Activated effector memory CD4-positive, alpha-beta T cell treated with Interleukin-2 at 50 U/mL for 16 hours (primary cell): Measurements from ENCODE around the gene QPCT.

Source experiments
- DNase-seq: peaks from one replicate; pipeline ENCODE4 v3.0.0-alpha.2; 2020

QPCT gene

GRCh38 chr2:37325625-37326071 lies 18.8 kb upstream of the QPCT start:
- DNase-seq = no peak

DNA sequence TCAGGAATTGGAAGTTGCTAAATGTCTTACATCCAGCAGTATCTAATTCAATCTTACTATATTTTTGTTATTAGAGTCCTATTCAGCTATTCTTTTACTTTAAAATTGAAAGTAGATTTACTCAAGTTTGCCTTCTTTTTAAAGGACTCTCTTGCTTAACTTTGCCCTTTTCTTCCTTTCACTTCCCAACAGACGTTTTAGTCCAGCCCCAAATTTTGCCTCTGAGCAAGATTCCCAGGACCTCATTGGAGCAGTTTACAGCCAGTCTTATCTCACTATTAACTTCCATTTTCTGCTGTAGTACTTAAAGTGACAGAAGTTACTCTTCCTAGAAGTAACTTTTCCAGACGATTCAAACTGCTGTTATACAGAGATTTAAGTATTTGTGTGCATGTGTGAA lies 18.1 kb upstream of the QPCT start:
- no peak for DNase-seq

DNA sequence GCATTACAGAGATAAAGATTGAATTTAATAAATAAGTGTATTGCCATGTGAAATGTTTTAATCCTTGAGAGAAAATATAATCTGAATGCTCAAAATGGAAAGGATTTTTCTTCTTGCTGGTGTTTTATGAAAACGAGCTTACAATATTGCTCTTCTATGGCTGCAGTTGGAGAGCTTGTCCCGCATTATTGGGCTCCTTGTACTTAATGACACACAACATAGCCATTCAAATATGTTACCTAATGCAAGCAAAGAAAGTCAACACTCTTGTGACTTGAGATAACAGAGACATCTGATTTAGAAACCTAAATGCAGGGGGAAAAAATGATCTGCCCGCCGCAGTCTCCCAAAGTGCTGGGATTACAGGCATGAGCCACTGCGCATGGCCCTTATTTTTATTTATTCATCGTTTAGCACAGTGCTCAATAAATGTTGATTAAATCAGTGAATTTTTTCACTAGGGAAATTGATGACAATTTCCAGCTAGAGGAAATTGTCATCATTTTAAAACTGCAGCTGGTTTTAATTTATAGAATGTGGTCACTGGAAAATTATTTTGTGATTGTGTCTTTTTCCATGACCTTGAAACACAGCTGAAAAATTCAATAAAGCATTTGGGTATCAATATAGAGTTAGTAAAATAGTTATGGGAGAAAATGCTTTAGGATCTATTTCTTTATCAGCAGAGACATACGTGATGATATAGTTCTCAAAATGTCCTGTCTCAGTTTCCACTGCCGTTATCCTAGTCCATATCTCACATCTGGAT lies 17.4 kb upstream of the QPCT start:
- no peak for DNase-seq

GRCh38 chr2:37330681-37331080 lies 13.7 kb upstream of the QPCT start:
- no peak for DNase-seq

DNA sequence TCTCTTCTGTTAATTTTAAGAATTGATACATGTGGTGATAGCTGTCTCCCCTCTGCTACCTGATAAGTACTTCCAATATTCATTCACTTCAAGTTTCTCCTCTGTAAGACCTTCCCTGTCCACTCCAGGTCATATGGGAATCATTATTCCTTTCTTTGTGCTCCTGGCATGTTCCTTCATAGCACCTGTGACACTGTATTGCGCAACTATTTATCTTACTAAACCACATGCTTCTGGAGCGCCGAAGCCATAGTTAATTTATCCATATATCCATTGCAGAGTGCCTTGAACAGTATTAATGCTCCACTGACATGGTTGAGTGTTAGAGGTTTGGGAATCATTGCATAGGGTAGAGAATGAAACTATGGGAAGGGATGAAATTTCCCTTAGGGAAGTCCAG lies 11.9 kb upstream of the QPCT start:
- DNase-seq = no peak

DNA sequence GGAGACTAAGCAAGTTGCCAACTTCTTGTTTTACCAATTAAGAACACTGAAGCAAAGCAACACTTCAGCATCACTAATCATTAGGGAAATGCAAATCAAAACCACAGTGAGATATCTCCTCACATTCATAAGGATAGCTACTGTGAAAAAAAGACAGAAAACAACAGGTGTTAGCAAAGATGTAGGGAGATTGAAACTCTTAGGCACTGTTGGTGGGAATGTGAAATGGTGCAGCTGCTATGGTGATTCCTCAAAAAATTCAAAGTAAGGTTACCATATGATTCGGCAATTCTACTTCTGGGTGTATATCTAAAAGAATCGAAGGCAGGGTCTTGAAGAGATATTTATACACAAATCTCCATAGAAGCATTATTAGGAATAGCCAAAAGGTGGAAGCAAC lies 11.2 kb upstream of the QPCT start:
- no peak for DNase-seq

- no peak for DNase-seq
Observed at GRCh38 chr2:37335604-37336003, 8.8 kb upstream of the QPCT start.

DNA sequence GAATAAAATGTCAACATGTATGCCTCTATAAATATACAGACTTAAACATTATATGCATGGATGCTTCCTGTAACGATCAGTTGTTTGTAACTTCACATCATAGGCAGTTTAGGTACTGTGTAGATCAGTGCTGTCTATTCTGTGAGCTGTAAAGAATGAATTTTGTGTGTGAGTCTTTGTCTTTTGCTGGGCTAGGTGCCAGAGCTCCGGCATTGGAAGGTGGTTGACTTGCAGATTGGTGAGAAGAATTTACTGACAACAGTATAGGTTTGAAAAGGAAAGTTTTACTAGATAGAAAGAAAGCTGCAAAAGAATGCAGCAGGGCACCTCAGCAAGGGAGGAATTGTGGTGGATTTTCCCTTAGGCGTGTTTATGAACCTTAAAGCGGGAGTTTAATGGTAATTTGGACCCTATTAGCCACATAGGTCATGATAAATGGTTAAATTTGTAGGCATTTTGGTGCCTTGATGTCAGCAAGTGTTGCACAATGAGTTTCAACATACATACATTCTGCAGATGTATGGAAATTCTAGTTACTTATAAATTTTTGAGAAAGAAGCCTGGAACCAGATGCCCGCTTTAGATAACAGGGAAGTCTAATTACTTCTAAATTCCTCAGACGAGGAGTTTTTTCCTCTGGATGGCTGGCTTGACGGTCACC lies 6.7 kb upstream of the QPCT start:
- no peak for DNase-seq

DNA sequence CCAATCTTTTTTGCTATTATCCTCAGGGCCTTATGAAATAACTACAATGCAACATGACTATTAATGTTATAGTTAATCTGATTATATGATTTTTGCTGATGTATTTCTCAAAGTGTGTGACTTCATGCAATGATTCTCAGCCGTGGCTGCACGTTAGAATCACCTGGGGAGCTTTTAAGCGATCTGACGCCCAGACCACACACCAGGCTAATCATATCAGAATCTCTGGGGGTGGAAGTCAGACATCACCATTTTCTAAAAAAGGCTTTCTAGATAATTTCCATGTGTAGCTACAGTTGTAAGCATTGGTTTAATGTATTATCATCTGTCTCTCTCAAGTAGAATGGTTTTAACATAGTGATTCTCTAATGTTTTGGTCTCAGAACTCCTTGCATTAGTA lies 5.5 kb upstream of the QPCT start:
- DNase-seq = no peak

- DNase-seq = no peak
Observed at GRCh38 chr2:37340637-37341036, 3.8 kb upstream of the QPCT start.

DNA sequence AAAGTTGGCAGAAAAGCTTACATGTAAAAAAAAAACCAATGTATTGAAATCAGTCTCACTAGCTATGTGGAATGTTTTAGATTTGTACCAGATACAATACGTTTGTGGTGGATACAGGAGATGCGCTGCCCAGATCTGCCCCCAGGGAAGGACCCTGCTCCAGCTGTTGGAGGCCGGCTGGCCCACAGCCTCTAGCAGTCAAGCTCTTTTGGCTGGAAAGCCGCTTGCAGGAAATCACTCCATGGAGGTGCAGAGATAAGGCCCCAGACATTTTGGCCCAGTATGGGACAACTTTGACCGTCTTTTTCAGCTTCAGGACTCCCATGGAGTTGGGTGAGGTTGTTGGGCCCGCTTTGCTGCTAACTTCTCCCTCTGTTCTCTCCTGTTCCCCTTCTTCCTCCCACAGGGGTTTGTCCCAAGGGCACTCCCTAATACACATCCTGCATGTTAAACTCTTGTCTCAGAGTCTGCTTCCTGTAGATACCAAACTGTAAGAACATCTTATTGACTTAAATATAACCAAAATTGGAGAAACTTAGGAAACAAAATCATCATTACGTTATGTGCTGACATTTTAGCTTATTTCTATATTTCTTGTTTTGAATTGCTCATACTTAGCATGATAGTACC lies 1.7 kb upstream of the QPCT start:
- DNase-seq = no peak

DNA sequence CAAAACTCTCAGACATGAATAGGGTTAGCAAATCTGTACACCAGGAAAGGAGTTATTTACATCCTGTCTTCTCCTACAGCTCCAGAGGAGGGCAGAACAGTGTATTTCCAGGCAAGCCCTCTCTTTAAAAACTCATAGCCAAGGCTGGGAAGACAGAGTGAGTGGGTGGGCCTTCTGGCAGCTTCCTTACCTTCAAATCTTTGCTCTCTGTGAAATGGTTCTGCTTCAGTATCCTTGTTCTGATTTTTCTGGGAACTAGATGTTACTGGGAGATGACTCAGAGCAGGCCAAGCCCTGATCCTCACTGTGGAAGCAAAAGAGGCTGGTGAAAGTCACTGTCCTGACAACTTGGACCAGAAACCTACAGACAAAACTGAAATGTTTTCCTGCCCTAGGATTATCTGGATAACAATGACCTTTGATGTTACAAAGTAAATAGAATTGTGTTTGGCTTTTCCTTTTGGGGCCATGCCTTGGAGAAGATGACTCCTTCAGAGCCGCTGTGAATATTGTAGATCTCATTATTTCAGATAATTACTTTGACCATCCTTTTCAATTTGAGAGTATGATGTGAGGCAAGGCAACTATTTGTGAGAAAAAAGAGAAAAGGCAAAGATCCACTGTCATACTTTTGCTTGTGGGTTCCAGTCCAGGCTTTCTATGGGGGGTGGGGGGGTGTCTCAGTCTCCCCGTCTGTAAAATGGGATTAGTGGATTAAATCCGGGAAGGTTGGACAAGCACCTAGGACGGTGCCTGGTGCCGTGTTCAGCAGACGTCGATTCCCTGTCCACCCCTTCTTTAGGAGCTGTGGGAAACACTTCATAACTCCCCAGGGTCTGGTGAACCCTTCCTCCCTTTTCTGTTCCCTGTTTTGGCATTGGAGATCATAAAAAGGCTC lies 644 bp upstream of the QPCT start:
- DNase-seq = no peak

GRCh38 chr2:37348155-37348554 lies 3.7 kb downstream of the QPCT start:
- no peak for DNase-seq

- DNase-seq = no peak
Observed at GRCh38 chr2:37349231-37349860, 4.9 kb downstream of the QPCT start.

- no peak for DNase-seq
Observed at GRCh38 chr2:37350034-37350433, 5.6 kb downstream of the QPCT start.

GRCh38 chr2:37354531-37354930 lies 10.1 kb downstream of the QPCT start:
- no peak for DNase-seq

- DNase-seq = no peak
Observed at GRCh38 chr2:37355735-37356134, 11.3 kb downstream of the QPCT start.

DNA sequence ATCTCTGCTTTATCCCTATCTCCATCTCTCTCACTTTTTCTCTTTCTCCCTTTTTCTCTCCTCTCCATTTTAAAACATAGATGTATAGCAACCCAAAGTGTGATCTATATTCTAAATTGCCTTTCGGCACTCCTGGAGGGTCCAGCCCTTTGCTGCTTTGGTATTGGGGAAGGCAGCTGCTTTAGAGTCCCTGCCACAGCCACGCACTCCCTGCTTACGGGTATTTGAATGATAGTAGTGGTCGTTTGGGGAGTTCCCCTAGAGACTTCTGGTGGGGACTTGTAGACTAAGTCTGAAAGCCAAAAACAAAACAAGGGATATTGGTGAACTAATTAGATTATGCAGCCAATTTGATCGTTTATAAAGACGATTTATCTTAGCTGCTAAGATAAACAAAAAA lies 11.9 kb downstream of the QPCT start:
- DNase-seq = no peak

DNA sequence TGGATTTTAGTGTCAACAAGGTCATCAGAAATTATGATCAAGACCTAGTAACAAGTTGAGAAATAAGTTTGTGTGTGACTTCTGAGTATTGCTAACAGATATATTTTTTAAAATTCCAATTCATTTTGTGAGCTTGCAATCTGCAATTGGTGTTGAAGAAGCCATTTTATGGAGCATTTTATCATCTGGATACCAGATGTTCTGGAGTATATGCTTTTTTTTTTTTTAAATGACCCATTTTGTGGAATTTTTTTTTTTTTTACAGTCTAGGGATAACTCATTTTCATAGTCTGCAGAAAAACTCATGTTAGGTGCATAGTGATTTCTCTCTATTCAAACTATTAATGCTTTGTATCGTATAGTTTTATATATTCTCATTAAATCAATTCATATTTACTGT lies 12.6 kb downstream of the QPCT start:
- no peak for DNase-seq

- DNase-seq = no peak
Observed at GRCh38 chr2:37357530-37357929, 13.1 kb downstream of the QPCT start.

GRCh38 chr2:37358466-37358865 lies 14.0 kb downstream of the QPCT start:
- no peak for DNase-seq

- DNase-seq = no peak
Observed at GRCh38 chr2:37361216-37361815, 16.9 kb downstream of the QPCT start.
